ENCODE measurements around the gene TMPRSS7.
"Not testable (repeated sequence)": the region's sequence is repeated elsewhere in the genome, so short reads cannot be mapped to it uniquely, and the experiment has no call there.

Gene TMPRSS7

DNA sequence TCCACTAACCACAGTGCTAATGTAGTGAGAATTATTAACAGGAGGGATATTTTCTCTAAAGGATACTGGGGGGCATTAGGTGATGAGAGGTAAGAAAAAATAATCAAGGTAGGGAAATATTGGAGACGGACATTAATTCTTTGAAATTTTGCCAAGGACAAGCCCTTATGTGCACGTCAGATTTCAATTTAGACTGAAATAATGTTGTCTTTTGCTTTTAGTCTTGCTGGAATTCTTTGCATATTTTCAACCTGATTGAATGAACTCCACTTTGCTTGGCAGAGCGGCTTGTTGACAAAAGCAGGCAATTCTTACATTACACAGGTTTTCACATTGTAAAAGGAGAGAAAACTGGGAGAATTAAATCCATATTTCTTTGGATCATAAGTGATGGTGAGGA is 26.6 kb downstream of the TMPRSS7 start:
- no peak for DNase-seq (ENCODE audit: low spot score)

DNA sequence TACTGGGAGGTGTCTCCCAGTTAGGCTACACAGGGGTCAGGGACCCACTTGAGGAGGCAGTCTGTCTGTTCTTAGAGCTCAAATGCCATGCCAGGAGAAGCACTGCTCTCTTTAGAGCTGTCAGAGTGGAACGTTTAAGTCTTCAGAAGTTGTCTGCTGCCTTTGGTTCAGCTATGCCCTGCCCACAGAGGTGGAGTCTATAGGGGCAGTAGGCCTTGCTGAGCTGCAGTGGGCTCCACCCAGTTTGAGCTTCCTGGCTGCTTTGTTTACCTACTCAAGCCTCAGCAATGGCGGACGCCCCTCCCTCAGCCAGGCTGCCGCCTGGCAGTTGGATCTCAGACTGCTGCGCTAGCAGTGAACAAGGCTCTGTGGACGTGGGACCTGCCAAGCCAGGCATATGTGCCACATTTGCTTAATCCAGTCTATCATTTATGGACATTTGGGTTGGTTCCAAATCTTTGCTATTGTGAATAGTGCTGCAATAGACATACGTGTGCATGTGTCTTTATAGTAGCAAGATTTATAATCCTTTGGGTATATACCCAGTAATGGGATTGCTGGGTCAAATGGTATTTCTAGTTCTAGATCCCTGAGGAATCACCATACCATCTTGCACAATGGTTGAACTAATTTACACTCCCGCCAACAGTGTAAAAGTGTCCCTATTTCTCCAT is 38.0 kb downstream of the TMPRSS7 start:
- DNase-seq (ENCODE audit: low spot score) = not testable (repeated sequence)

DNA sequence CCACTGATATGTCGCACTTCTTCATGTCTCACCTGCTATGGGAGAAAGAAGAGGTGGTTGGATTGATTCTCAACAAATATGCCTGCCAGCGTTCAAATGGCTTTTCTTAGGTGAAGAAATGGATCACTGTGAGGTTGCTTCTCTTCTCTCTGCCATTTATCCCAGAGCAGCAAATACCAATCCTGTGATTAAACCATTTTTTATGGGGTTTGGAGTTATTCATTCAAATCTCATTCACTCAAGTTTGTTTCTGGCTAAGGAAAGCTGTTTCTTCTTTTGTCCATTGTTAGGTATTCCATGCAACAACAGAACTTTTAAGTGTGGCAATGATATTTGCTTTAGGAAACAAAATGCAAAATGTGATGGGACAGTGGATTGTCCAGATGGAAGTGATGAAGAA is 39.5 kb downstream of the TMPRSS7 start:
- no peak for DNase-seq (ENCODE audit: low spot score)

GRCh38 chr3:112074616-112075497 is 40.3 kb downstream of the TMPRSS7 start:
- peak; percentile 86 for DNase-seq (ENCODE audit: low spot score)

- DNase-seq (ENCODE audit: low spot score) = no peak
Observed at GRCh38 chr3:112078125-112079083, 43.9 kb downstream of the TMPRSS7 start.

- no peak for DNase-seq (ENCODE audit: low spot score)
Observed at GRCh38 chr3:112083239-112083638, 48.7 kb downstream of the TMPRSS7 start.

DNA sequence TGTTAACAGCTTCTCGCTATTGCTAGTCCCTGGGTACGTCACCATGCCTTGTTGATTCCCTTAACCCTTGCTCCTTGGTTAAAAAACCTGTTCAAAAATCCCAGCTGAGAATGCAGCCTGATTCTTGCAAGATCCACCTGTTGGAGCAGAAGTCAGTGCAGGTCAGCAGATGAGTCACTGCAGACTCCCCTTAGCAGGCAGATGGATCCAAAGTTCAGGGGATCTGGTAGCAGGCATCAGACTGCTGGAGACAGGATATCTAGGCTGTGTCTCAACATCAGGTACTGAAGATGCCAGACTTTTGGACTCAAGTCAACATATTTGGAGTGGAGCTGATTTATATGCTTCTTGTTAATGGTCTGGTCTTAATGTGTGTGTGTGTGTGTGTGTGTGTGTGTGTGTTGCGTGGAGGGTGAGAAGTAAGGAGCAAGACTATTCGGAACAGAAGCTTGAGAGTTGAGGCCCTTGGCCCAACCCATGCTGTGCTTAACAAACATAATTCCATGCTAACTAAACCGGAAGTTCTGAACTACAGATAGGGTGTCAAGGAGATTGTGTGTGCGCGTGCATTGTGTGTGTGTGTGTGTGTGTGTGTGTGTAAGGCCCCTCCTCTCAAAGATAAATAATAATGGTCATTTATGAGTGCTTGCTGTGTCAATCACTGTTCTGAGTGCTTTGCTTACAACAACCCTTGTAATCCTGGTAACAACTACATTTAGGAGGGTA is 50.6 kb downstream of the TMPRSS7 start:
- no peak for DNase-seq (ENCODE audit: low spot score)

DNA sequence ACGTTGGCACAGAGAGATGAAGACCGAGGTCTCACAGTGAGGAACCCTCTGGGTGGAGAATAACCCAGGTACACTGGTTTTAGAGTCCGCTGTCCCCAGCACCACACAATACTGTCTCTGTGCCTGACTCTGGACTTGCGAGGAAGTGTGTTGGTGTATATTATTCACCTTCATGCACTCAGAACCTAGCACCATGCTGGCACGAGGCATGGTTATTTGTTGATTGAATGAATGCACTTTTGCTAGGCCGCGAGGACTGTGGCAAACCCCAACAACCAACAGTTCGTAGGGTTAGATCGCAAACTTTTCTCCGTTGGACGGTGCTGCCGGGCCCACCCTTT is 51.2 kb downstream of the TMPRSS7 start:
- DNase-seq (ENCODE audit: low spot score) = no peak

- peak; percentile 91 for DNase-seq (ENCODE audit: low spot score)
Observed at GRCh38 chr3:112086076-112086854, 51.7 kb downstream of the TMPRSS7 start, which contains the start of gene C3orf52. Gene C3orf52 (plus strand): TSS chr3:112086389. CDS start chr3:112086408, 19 bp downstream.

GRCh38 chr3:112086875-112087524 is 52.5 kb downstream of the TMPRSS7 start:
- DNase-seq (ENCODE audit: low spot score) = peak; percentile 75

DNA sequence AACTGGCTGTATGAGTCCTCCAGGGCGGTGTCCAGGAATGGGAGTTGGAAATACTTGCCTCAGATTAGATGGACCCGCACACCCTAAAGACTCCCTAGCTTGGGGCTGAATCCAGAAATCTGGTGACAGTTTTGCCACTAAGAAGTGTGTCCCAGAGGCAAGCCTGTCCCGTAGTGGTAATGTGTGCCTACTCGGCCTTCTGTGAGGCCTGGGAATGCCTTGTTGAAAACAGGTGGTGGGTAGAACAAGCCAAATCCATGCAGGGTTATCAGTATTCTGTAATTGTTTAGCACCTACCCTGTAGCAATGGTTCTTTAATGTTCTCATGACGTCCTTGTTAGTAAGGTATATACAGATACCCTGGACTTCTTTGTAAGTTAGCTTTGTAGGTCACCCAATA is 53.2 kb downstream of the TMPRSS7 start:
- no peak for DNase-seq (ENCODE audit: low spot score)

DNA sequence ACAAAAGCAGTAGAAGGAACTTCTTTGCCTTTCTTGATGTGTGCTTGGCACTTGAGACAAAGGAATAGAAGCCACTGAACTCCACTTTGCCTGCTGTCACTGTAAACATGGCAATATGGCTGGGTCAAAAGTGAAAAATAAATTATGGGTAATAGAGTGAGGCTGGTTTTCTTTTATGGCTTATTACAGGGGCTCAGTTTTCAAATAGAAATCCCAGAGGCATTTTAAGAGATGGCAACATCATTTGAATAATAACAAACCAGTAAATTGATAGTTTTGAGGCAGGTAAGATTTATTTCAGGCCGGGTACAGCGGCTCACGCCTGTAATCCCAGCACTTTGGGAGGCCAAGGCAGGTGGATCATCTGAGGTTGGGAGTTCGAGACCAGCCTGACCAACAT is 54.4 kb downstream of the TMPRSS7 start:
- DNase-seq (ENCODE audit: low spot score) = no peak

- no peak for DNase-seq (ENCODE audit: low spot score)
Observed at GRCh38 chr3:112089956-112090886, 55.7 kb downstream of the TMPRSS7 start.

GRCh38 chr3:112090887-112091586 is 56.5 kb downstream of the TMPRSS7 start:
- no peak for DNase-seq (ENCODE audit: low spot score)

DNA sequence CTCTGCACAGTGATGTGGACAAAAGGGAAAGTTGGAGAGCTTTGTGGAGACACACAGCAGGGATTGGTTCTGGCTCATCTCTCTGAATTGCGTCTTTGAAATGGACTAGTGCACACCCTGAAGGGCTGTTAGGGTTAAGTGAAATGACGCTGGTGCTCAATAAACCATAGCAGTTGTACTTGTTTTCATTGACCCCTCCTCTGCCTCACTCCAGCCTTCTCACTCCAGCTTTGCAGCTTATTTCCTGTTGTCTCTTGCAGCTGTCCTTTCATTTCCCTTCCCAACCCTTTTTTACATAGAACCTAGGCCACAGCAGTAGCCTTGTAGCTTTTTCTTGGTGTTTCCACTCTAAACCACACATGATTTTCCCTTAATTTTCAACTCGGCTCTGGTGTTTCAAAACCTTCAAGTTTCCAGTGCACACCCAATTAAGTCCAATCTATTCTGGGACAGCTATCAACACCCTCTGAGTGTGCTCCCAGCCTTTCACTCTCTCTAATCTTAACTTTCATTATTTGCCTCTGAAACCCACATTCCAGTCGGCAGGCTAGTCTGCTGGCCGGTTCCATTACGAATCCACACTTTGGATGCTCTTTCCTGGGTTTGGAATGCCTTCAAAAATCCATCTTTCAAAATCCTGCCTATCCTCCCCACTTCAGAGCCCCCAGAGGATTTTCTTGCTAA is 58.1 kb downstream of the TMPRSS7 start:
- DNase-seq (ENCODE audit: low spot score) = no peak

DNA sequence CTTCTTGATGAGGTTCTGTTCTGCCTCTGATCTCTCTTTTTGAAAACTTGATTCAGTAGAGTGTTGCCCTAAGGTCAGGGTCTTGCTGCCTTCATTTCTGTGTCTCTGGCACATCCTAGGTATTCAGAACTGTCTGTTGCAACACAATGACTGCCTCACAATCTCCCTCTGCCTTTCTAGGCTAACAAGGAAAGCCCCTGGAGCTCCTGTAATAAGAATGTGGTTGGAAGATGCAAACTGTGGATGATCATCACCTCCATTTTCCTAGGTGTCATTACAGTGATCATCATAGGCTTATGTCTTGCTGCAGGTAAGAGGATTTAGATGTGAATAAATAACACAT is 58.6 kb downstream of the TMPRSS7 start:
- no peak for DNase-seq (ENCODE audit: low spot score)

GRCh38 chr3:112095731-112096130 is 61.2 kb downstream of the TMPRSS7 start:
- no peak for DNase-seq (ENCODE audit: low spot score)

- DNase-seq (ENCODE audit: low spot score) = no peak
Observed at GRCh38 chr3:112096176-112096575, 61.6 kb downstream of the TMPRSS7 start.

Data from COLO829 (cell line).